GM19455 (cell line): ENCODE results near the gene PNMA6E.

Experiments
- ATAC-seq: cut with Tn5 transposase; IDR thresholded peaks from one replicate; pipeline ENCODE4 v1.9.1; 2021; ENCODE audit not compliant: unreplicated experiment

The PNMA6E gene

DNA sequence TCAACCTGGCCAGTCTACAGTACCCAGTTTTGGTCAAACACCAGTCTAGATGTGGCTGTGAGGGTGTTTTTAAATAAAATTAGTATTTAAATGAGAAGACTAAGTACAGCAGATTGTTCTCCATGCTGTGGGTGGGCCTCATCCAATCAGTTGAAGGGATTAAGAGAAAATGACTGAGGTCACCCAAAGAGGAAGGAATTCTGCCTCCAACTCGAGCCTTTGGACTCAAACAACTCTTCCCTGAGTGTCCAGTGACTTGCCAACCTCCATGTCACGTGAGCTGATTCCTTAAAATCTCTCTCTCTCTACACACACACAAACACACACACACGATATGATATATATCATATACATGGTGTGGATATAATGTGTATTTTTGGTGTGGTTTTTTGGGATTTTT lies 34.7 kb upstream of the PNMA6E start:
- no peak for ATAC-seq

GRCh38 chrX:153434801-153435200 lies 33.7 kb upstream of the PNMA6E start:
- no peak for ATAC-seq

DNA sequence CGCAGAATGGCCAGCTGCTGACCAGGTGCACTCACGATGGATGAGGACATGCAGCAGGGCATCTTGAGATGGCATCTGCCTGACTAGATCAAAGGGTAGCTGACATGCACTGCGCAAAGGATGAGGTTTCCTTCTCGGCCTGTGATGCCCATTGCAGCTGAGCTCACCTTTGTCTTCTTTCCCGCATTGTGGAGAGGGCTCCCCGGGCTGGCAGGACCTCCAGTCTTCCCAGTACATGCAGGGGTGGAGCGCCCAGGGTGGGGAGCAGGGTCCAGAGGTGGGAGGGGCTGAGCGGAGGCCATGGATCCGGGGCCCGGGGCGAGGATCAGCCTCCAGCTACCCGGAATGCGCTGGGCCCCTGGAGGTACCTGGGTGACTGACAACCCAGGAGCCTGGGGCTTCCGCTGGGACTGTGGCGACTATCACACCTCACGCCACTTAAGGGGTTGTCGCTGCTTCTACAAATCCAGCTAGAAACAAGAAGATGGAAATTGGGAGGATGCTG lies 32.7 kb upstream of the PNMA6E start:
- ATAC-seq = no peak

DNA sequence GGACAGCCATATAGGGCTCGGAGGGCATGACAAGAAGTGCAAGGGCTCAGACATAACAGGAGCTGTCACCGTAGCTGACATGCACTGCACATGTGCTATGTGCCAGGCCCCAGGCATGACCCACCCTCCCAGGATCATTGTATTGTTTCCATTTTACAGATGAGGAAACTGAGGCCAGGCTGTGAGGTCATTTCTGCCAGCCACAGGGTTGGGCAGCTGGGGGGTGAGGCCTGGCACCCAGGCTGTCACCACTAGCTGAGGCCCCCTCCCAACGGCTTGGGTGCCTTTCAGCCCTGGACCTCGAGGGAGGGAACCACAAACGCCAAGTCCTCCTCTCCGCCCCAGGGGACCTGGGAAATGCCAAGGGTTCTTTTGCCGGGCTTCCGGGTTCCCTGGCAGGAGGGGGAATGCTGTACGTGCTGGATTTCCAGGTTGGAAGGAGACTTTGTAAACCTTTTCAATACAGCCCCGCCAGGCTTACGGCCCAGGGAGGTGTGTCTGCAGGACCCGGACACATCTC lies 32.1 kb upstream of the PNMA6E start:
- ATAC-seq = no peak

DNA sequence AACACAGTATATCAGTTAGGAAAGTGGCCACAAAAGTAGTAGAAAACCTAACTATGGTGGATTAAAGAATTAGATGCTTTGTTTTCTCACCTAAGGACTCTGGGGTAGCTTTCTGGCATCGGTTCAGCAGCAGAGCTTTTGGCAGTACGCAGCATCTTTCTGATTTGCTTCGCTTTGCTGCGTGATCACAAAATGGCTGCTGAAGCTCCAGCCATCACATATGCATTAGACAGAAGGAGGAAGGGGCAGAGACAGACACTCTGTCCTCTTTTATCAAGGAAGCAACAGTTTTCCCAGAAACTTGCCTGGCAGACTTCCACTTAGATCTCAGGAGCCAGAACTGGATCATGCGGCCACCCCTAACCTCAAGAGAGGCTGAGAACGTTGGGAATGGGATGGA lies 29.6 kb upstream of the PNMA6E start:
- no peak for ATAC-seq

GRCh38 chrX:153426204-153426603 lies 25.1 kb upstream of the PNMA6E start:
- no peak for ATAC-seq

DNA sequence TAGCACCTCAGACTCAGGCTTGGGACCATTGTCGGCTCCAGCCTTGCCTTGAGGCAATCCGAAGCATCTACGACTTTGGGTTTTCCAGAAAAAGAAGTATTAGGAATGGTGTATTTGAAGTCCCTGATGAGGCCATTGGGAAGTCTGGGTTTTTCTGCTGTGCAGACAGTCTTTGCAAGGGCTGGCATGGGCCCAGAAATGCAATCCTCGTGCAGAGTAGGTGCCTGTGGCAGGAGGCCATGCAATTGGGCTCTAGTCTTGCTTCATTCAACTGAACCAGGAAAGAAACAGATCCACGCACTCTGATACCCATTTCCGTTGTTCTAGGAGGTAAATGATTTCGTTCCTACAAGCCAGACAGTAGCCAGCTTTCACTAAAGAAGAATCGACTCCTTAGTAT lies 22.5 kb upstream of the PNMA6E start:
- ATAC-seq = no peak

DNA sequence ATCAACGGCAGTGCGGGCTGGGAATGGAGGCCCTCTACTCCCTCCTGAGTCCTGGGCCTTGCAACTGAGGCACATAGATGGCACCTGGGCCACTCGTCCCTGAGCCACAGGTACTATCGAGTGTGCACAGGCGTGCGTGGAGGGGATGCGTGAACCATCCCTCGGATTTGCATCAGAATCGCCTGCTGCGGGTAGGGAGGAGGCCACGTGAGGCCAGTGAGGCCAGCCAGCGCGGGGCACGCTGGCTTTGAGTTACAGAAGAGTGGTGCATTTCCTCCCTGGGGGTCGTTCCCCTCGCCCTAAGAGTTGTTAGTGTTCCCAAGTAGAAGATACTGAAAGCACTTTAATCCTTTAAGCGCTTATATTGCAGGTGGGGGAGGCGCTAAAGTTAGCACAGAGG lies 20.7 kb upstream of the PNMA6E start:
- ATAC-seq = no peak

DNA sequence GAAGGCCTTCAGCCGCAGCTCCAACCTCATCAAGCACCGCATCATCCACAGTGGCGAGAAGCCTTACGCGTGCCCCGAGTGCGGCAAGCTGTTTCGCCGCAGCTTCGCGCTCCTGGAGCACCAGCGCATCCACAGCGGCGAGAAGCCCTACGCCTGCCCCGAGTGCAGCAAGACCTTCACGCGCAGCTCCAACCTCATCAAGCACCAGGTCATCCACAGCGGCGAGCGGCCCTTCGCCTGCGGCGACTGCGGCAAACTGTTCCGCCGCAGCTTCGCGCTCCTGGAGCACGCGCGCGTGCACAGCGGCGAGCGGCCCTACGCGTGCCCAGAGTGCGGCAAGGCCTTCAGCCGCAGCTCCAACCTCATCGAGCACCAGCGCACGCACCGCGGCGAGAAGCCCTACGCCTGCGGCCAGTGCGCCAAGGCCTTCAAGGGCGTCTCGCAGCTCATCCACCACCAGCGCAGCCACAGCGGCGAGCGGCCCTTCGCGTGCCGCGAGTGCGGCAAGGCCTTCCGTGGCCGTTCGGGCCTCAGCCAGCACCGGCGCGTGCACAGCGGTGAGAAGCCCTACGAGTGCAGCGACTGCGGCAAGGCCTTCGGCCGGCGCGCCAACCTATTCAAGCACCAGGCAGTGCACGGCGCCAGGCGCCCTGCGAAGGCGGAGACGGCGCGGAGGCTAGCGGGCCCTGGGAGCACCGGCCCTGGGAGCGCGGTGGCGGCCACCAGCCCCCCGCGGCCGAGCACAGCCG lies 19.9 kb upstream of the PNMA6E start:
- ATAC-seq = no peak

- no peak for ATAC-seq
Observed at GRCh38 chrX:153417637-153418036, 16.5 kb upstream of the PNMA6E start.

GRCh38 chrX:153416781-153417450 lies 15.8 kb upstream of the PNMA6E start:
- no peak for ATAC-seq

GRCh38 chrX:153414856-153415510 lies 13.8 kb upstream of the PNMA6E start:
- no peak for ATAC-seq

- ATAC-seq = no peak
Observed at GRCh38 chrX:153413731-153414130, 12.6 kb upstream of the PNMA6E start.

DNA sequence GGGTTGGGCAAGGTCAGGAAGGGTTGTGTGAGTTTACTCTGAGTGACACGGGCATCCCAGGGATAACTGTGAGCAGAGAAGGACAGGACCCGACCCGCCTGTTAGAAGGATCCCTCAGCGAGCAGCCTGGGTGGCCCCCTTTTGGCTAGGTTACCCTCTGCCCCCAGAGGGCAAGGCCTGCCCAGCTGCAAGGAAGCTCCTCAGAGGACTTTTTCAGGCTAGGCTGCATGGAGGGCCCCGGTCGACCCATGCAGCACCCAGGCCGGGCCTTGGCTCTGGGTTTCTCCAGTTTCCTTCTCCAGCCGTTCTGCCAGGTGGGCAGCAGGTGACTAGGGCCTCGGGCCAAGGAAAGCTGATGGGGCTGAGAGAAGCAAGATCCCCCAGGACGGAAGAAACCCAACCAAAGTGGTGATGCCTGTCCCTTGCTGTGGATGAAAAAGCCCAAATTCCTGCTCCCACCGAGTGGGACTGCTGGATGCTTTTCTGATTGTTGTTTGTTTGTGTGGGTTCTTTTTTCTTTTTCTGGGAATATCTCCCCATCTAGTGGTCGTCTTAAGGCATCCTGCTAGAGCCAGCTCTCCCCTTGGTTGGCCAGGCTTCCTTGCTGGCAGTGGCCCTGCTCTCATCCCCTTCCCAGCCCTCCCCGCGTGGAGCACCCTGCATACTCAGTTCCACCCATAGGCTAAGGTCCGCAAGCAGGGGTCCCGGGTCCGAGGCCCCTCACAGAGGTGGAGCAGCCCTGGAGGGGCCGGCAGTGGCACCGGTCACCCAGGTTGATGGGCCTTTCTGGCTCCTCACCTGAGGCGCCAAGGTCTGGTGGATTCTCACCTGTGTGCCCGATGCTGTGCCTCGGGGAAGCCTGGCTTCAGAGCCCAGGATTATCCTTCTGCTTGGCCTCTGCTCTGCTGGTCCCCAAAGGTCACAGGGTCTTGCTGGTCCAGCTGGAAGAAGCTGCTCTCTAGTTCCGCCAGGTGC lies 11.9 kb upstream of the PNMA6E start:
- ATAC-seq = no peak

- ATAC-seq = no peak
Observed at GRCh38 chrX:153411988-153412574, 10.9 kb upstream of the PNMA6E start.

GRCh38 chrX:153411255-153411987 lies 10.3 kb upstream of the PNMA6E start, which contains the start of gene ZFP92:
Gene ZFP92, plus strand, starts transcription at chrX:153411472. Its CDS starts 6,851 bp downstream, at chrX:153418323.
- ATAC-seq = peak; percentile 68

DNA sequence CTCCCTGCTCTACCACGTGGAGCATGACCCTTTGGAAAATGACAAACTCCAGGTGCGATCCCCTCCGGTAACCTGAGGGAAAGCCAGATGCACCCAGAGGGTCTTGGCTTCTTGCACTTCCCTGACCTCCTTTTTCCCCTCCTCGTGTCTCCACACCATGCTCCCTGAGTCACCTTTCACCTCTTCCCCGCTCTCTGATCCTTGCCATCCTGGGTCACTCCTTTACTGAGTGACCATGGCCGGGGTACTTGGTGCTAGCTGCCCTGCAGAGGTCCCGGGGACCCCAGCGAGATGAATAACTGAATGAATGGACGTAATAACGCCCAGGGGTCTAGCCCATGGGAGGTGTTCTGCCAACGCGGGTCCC lies 9.7 kb upstream of the PNMA6E start:
- no peak for ATAC-seq

DNA sequence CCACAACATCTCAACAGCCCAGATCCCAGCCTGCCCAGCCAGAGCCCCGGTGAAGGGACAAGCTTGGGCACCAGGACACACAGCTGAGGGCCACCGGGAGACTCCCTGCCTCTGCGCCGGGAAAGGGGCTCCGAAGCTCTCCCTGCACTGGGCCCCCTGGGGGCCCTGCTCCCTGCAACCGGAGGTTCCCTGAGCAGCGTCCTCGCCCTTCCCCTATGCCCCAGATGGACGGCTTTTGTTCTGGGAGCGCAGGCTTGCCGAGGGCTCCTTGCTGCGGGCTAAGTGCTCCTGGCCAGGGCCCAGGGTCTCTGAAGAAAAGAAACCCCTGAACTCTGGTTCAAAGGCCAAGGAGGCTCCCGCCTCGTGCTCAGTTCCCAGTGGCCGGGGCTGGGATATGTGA lies 9.2 kb upstream of the PNMA6E start:
- no peak for ATAC-seq

GRCh38 chrX:153409414-153410101 lies 8.4 kb upstream of the PNMA6E start:
- no peak for ATAC-seq
